ENCODE measurements around the gene RUNX3. TPM values are rescaled to one million over a fixed set of nuclear protein-coding genes. Genes with fewer than 3 reads are reported as not detected.
"Not testable (repeated sequence)": the region's sequence is repeated elsewhere in the genome, so short reads cannot be mapped to it uniquely, and the experiment has no call there.

RUNX3 gene
- total RNA-seq, 2 donors from 2014 or later: 5.0 to 8.9 TPM

DNA sequence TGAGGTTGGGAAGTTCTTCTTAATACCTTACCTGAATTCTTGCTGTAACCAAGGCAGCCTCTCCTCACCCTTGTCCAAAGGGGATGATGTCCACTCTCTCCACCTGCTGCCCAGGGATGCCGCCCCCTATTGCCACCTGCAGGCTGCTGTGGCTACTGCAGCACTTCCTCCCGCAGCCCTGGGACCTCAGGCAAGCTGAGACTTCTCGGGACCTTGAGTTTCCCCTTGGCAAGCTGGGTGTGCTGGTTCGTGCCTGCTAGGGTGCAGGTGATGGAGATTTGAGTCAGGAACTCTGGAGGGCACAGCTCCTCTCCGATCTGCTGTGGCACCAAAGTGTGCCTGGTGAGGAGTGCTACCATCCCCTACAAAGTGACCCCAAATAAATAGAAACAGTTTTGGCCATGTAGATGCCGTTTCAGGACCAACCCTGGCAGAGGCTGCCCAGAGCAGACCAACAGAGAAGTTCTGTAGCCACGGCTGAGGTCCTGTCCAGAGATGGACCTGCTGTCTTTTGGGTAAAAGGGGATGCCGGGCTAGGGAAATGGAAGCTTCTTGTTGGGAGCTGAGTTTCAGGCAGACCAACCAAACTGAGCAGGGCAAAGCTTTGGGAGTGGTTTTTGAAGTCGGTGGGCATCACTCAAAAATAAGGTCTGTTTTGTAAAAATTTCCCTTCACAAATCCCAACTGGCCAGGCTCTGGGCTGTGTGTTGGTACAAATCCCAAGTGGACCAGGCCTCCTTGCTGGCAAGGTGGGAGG is 31.7 kb downstream of the RUNX3 start:
- DNase-seq (ENCODE audit: low spot score): peak; percentile 88
- intact Hi-C loops (cut with DNase I): no loop called here

GRCh38 chr1:24897263-24898151 is 32.6 kb downstream of the RUNX3 start:
- peak; percentile 62 for DNase-seq (ENCODE audit: low spot score)
- intact Hi-C loops (cut with DNase I): no loop called here

DNA sequence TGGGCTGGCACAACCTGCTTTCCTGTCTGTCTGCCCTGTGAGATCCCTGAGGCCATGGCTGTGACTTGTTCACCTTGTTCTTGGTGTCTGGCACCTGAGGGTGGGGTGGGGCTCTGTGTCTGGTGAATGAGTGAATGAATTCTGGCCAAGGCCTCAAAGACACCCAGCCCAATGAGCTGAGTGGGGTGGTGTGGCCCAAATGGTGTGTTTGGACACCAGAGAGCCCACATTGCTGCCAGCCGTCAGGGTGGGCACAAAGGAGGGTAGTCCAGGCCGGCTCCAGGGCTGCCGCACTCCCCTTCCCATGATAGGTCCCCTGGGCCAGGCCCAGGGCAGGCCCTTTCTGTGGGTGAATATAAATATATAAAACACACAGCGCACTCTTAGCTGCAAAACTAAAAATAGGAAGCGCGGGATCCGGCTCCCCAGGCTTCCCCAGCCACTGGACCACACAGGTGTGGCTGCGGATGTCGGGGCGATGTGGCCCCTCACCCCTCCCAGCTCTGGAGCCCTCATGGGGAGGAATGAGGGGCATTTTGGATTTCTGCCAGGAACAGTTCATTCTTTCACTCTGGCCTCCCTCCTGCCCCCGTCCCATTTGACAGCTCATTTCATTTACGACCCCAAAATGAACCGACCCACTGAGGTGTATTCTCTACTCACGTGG is 33.3 kb downstream of the RUNX3 start:
- peak; percentile 43 for DNase-seq (ENCODE audit: low spot score)
- intact Hi-C loops (cut with DNase I): no loop called here

DNA sequence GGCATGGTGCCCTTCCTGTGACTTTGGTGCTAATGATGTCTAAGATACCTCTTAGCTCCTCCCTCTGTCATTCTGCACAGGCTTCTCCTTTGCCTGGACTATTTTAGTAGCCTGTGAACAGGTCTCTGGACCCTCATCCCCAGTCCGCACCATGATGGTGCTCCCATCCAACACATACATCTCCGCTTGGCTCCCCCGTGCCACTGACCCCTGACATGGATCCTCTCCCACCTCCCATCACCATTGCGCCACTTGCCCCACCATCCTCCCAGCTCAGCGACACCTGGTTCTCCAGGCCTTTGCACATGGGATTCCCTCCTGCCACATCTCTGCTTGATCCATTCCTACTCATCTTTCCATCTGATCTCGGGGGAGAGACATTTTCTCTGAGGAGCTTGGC is 33.9 kb downstream of the RUNX3 start:
- intact Hi-C loops (cut with DNase I): no loop called here
- peak; percentile 64 for DNase-seq (ENCODE audit: low spot score)

GRCh38 chr1:24895511-24895910 is 34.6 kb downstream of the RUNX3 start:
- DNase-seq (ENCODE audit: low spot score): no peak
- intact Hi-C loops (cut with DNase I): no loop called here

DNA sequence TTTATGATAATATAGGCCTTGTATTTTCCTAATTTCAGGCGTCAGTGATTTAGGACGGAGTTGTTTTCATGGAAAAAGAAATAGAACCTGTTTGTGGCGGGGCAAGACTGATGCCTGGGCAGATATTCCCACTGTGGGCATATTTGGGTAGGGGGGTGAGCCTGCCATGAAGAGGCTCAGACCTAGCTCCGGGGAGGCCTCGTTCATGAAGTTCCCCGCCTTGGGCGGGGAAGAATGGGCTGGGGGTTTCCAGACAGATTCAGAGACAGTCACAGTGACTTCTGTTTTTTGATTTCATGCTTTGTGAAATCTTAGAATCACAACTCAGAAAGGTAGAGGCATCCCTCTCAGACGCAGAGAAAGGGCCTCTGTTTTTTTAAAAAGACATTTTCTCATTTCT is 36.1 kb downstream of the RUNX3 start:
- intact Hi-C loops (cut with DNase I): no loop called here
- DNase-seq (ENCODE audit: low spot score): no peak

- peak; percentile 45 for DNase-seq (ENCODE audit: low spot score)
- intact Hi-C loops (cut with DNase I): no loop called here
These were observed 36.6 kb downstream of the RUNX3 start for GRCh38 chr1:24893431-24893830.

- intact Hi-C loops (cut with DNase I): no loop called here
- DNase-seq (ENCODE audit: low spot score): peak; percentile 28
These were observed 37.6 kb downstream of the RUNX3 start for GRCh38 chr1:24892188-24893153.

GRCh38 chr1:24891367-24891766 is 38.7 kb downstream of the RUNX3 start:
- intact Hi-C loops (cut with DNase I); DNase-seq (ENCODE audit: low spot score): not testable (repeated sequence)

DNA sequence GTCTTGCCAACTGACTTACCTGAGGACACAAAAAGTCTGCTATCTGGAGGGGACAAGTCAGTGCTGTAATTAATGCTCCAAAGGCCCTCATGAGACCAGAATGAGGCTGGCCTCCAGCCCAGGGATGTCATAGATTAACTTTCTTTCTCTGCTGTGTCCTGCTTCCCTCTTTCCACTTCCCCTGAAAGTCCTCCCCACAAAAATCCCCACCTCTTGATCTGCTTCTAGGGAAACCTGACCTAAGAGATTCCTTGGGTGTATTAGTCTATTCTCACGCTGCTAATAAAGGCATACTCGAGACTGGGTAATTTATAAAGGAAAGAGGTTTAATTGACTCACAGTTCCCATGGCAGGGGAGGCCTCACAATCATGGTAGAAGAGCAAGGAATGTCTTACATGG is 39.2 kb downstream of the RUNX3 start:
- DNase-seq (ENCODE audit: low spot score): peak; percentile 49
- intact Hi-C loops (cut with DNase I): no loop called here

DNA sequence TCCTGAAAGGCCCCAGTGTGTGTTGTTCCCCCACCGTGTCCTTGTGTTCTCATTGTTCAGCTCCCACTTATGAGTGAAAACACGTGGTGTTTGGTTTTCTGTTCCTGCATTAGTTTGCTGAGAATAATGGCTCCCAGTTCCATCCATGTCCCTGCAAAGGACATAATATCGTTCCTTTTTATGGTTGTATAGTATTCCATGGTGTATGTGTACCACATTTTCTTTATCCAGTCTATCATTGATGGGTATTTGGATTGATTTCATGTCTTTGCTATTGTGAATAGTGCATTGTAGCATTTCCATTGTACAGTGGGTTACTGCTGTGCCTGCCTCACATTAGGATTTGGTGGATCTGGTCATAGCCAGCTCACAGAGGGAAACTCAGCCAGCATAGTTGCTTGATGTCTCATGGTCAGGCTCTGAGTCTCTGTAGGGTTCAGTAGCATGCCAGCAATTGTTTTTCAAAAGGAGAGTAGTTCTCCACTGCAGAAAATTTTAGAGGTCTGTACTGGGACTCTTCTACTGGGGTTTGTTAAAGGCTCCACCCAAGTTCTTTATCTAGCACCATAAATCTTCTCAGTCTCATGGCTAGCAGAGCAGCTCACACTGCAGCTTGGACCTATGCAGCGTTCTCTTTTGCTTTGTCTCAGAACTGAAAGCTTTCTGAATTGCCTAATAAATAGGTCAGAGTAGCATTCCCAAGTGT is 41.0 kb downstream of the RUNX3 start:
- DNase-seq (ENCODE audit: low spot score): no peak
- intact Hi-C loops (cut with DNase I): no loop called here

GRCh38 chr1:24888061-24888970 is 41.8 kb downstream of the RUNX3 start:
- peak; percentile 42 for DNase-seq (ENCODE audit: low spot score)

GRCh38 chr1:24886241-24886640 is 43.8 kb downstream of the RUNX3 start:
- intact Hi-C loops (cut with DNase I): no loop called here
- DNase-seq (ENCODE audit: low spot score): peak; percentile 28

More at GRCh38 chr1:24888061-24888970, 41.8 kb downstream of the RUNX3 start:
- intact Hi-C loops (cut with DNase I): no loop called here

DNA sequence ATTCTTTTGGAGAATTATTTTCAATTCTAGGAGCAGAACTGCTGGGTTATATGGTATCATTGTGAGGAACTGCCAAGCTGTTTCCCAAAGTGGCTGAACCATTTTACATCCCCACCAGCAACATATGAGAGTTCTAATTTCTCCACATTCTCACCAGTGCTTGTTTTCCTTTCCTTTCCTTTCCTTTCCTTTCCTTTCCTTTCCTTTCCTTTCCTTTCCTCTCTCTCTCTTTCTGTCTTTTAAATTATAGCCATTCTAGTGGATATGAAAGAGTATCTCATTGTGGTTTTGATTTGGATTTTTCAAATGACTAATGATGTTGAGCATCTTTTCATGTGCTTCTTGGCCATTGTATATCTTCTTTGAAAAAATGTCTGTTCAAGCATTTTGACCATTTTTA is 45.3 kb downstream of the RUNX3 start:
- no peak for DNase-seq (ENCODE audit: low spot score)
- intact Hi-C loops (cut with DNase I): no loop called here

- intact Hi-C loops (cut with DNase I): no loop called here
- no peak for DNase-seq (ENCODE audit: low spot score)
These were observed 49.0 kb downstream of the RUNX3 start for GRCh38 chr1:24881034-24881433.

DNA sequence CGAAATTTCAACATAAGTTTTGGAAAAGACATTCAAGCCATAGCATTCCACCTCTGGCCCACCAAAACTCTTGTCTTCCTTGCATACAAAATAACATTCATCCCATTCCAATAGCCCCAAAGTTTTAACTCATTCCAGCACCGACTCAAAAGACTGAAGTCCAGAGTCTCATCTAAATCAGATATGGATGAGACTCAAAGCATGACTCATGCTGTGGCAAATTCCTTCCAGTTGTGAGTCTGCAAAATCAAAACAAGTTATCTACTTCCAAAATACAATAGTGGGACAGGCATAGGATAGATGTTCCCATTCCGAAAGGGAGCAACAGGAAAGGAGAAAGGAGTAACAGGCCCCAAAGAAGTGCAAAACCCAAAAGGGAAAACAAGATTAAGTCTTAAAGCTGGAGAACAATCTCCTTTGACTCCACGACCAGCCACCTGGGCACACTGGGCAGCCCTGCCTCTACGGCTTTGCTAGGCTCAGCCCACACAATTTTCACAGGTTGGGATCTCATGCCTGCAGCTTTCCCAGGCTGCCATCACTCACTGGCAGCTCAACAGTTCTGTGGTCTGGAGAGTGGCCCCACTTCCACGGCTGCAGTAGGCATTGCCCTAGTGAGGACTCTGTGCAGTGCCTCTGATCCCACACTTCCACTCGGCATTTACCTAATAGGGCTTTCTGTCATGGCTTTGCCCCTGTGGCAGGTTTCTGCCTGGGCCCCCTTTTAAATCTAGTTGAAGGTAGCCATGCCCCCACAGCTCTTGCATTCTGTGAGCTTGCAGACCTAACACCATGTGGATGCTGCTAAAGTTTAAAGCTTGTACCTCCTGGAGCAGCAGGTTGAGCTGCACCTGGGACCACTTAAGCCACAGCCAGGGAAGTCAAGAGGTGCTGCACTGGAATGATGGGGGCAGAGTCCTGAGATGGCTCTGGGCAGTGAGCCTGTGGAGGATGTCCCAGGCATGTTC is 51.0 kb downstream of the RUNX3 start:
- peak; percentile 41 for DNase-seq (ENCODE audit: low spot score)
- intact Hi-C loops (cut with DNase I): no loop called here

All from posterior vena cava (tissue), 2 donors.